Central memory CD8-positive, alpha-beta T cell (primary cell): ENCODE measurements around the gene TSPOAP1.

Source experiments
- ATAC-seq: fragments of 150-1000 bp; cut with Tn5 transposase; replicated peaks from 2 replicates; pipeline ENCODE4 v1.10.0; 2022; ENCODE audit warnings: mild to moderate bottlenecking, moderate FRiP score, moderate number of reproducible peaks; ENCODE audit not compliant: poor library complexity, severe bottlenecking; ENCODE audit errors: extremely low read depth
- DNase-seq, 2 donors: peaks; one replicate each; pipeline ENCODE4 v3.0.0; 2021; ENCODE audit warnings: low spot score in 2 of 2
- H3K27ac Mint-ChIP-seq: one replicate; pipeline ENCODE4 v1.8.0; 2022; ENCODE audit warnings: low read depth, mild to moderate bottlenecking, moderate library complexity, mixed read lengths
- H3K27me3 Mint-ChIP-seq: one replicate; pipeline ENCODE4 v1.8.0; 2022; ENCODE audit warnings: mixed read lengths
- H3K36me3 Mint-ChIP-seq: one replicate; pipeline ENCODE4 v1.8.0; 2022; ENCODE audit warnings: mild to moderate bottlenecking, moderate library complexity, mixed read lengths; ENCODE audit not compliant: insufficient read depth
- H3K4me1 Mint-ChIP-seq: one replicate; pipeline ENCODE4 v1.8.0; 2022; ENCODE audit warnings: mixed read lengths
- H3K4me3 Mint-ChIP-seq: one replicate; pipeline ENCODE4 v1.8.0; 2022; ENCODE audit warnings: mild to moderate bottlenecking, moderate library complexity, mixed read lengths
- H3K9me3 Mint-ChIP-seq: one replicate; pipeline ENCODE4 v1.8.0; 2022; ENCODE audit warnings: mixed read lengths

Gene TSPOAP1

GRCh38 chr17:58368860-58369213, 40.2 kb upstream of the TSPOAP1 start:
- Mint-ChIP-seq H3K4me1 (peaks cover 41% of the 10 kb centered on the region), H3K9me3 (no peaks in the 10 kb centered on the region), H3K27me3 (no peaks in the 10 kb centered on the region), H3K4me3 (peak overlapping the region; percentile 71), H3K27ac (peak overlapping the region; percentile 80), H3K36me3 (peaks cover 6% of the 10 kb centered on the region)
- ATAC-seq (no peak), DNase-seq (no peak)

- no peak for DNase-seq
- Mint-ChIP-seq H3K27ac (no peak overlapping the region), H3K4me3 (no peak overlapping the region), H3K4me1 (peaks cover 36% of the 10 kb centered on the region), H3K36me3 (peaks cover 6% of the 10 kb centered on the region), H3K27me3 (no peaks in the 10 kb centered on the region), H3K9me3 (no peaks in the 10 kb centered on the region)
- ATAC-seq = no peak
These were observed 38.9 kb upstream of the TSPOAP1 start for GRCh38 chr17:58367461-58367860.

DNA sequence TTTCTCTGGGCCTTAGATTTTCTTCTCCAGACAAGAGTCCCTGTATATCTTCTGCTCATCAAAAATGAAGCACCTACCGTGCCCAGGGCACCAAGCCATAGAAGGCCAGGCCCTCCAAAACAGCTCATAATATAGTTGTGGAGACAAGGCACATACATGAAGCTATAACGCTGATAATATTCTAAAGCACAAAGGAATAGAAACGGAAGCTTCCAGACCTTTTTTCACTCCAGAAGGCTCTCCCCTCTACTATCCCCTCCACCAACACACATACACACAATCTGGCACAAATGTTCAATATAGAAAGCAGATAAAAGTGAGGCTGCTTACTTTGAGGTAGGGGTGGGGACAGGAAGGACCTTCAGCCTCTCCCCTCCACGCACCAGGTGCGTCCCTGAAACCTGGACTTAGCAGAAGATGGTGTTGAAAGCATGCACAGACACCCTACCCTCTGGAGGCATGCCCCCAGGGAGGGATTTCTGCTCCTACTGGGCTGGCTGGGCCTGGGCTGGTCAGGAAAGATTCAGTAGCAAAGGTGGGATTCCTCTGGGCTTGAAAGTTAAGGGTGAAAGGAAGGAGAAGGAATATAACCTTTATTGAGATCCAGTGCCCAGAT, 37.5 kb upstream of the TSPOAP1 start:
- ATAC-seq (no peak), DNase-seq (no peak)
- H3K27ac Mint-ChIP-seq = no peak overlapping the region
- H3K9me3 Mint-ChIP-seq = no peaks in the 10 kb centered on the region
- peaks cover 8% of the 10 kb centered on the region for H3K36me3 Mint-ChIP-seq
- H3K4me3 Mint-ChIP-seq = no peak overlapping the region
- H3K4me1 Mint-ChIP-seq = peaks cover 22% of the 10 kb centered on the region
- H3K27me3 Mint-ChIP-seq = no peaks in the 10 kb centered on the region

- Mint-ChIP-seq H3K27ac (no peak overlapping the region), H3K36me3 (peaks cover 6% of the 10 kb centered on the region), H3K27me3 (no peaks in the 10 kb centered on the region), H3K4me3 (no peak overlapping the region), H3K4me1 (peaks cover 15% of the 10 kb centered on the region), H3K9me3 (no peaks in the 10 kb centered on the region)
- ATAC-seq (no peak), DNase-seq (no peak)
These were observed 36.8 kb upstream of the TSPOAP1 start for GRCh38 chr17:58365185-58365979.

DNA sequence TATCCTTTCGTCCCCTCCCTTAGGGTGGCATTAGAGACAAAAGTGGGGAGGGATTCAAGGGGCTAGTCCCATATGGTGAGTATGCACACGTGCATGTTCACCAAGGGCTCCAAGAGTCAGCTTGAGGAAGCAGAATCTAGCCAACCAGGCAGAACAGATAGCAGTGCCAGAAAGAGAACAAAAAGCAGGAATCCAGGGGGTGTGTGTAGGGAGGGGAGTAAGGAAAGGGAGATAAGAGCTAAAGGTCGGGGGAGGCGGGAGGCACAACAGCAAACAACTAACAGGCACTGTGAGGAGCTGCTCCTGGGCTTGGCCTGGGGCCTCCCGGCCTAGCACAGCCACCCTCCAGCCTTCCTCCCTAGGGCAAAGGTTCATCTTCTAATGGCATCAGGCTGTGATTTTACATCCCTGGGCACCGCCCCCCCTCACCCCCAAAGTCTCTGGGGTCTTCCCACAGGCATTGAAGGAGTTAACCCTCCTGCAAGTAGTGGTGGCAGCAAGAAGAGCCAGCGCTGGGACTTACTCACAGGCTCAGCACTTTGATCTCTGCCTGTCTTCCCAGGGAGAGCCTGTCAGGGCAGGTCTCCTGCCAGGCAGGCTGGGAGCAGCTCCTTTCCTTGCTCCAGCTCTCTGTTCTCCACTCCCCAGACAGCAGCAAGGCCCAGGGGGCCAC, 35.8 kb upstream of the TSPOAP1 start:
- Mint-ChIP-seq H3K9me3 (no peaks in the 10 kb centered on the region), H3K4me1 (peaks cover 8% of the 10 kb centered on the region), H3K36me3 (peaks cover 6% of the 10 kb centered on the region), H3K4me3 (no peak overlapping the region), H3K27ac (no peak overlapping the region), H3K27me3 (no peaks in the 10 kb centered on the region)
- ATAC-seq = no peak
- DNase-seq = no peak

GRCh38 chr17:58363457-58364185, 35.0 kb upstream of the TSPOAP1 start:
- no peak for ATAC-seq
- peaks cover 6% of the 10 kb centered on the region for H3K36me3 Mint-ChIP-seq
- H3K27me3 Mint-ChIP-seq = no peaks in the 10 kb centered on the region
- peaks cover under 1% of the 10 kb centered on the region for H3K4me1 Mint-ChIP-seq
- no peak overlapping the region for H3K4me3 Mint-ChIP-seq
- no peak overlapping the region for H3K27ac Mint-ChIP-seq
- no peaks in the 10 kb centered on the region for H3K9me3 Mint-ChIP-seq
- DNase-seq = no peak

- Mint-ChIP-seq H3K4me1 (no peaks in the 10 kb centered on the region), H3K36me3 (peaks cover 5% of the 10 kb centered on the region), H3K4me3 (no peak overlapping the region), H3K9me3 (no peaks in the 10 kb centered on the region), H3K27ac (no peak overlapping the region), H3K27me3 (no peaks in the 10 kb centered on the region)
- ATAC-seq (no peak), DNase-seq (no peak)
These were observed 33.9 kb upstream of the TSPOAP1 start for GRCh38 chr17:58362368-58363014.

DNA sequence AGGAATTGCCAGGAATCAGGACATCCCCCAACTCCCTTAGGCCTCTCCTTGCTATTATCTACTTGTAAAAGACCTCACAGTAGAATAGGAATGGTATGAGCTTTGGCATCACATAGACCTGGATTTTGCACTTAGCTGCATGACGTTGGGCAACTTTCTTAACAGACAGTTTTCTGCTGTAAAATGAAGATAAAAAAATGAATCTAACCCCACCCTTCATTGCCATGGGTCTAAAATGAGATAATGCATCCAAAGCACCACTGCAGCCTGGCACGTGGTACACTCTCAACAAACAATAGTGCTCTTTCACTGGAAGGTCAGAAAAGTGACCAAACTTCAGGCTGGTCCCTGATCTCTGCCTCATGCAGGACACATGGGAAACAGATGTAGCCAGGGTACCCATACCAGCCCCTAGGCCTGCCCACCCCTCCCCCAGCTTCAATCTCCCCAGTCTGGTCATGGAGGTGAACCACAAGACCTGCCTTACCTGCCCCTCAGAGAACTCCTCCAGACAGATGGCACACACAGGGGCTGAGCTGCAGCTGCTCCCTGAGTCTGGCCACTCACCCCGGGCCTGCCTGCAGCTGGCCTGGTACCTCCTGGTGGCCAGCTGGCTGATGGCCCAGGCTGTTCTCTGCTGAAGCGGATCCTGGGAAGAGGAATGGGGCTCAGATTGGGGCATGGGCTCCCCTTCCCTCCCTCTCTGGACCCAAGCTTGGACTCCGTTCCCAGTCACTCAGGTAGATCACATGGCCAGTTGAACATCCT, 31.9 kb upstream of the TSPOAP1 start:
- Mint-ChIP-seq H3K4me3 (no peak overlapping the region), H3K27ac (peak overlapping the region; percentile 9), H3K9me3 (no peaks in the 10 kb centered on the region), H3K27me3 (no peaks in the 10 kb centered on the region), H3K4me1 (peaks cover 6% of the 10 kb centered on the region), H3K36me3 (peaks cover 5% of the 10 kb centered on the region)
- DNase-seq (no peak), ATAC-seq (no peak)

DNA sequence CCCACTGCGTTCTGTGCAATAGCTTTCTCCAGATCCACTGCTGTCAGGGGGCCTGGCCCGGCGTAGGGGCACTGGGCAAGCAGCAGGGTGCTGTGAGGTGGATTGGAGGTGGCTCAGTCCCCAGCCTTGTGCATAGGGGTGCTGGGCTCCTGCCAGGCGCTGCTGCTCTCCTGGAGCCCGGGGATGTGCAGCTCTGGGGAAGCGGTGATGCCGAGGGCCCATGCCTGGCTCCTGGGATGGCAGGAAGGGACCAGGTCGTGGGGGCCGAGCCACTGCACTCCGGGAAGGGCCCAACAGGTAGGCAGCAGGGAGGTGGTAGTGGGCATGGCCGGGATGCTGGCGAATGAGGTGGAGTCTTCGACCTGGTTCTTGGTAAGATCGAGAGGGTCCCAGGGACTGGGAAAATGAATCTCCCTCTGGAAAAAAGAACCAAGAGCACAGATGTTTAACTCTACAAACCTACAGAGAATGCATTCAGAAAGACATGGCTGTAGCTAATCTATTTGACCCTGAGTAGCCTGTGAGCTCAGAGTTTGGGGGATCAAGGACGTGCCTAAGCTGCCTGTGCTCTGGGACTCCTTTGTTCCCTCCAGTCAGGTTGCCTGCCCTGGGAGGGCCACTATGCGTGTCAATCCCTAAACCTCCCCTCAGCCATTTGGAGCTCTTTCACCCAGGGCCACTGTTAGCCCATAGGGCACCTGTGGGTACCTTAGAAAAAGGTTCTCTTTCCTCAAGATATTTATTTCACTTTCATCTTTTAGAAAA, 30.0 kb upstream of the TSPOAP1 start:
- Mint-ChIP-seq H3K9me3 (no peaks in the 10 kb centered on the region), H3K4me1 (peaks cover 18% of the 10 kb centered on the region), H3K27ac (no peak overlapping the region), H3K4me3 (no peak overlapping the region), H3K36me3 (peaks cover 7% of the 10 kb centered on the region), H3K27me3 (no peaks in the 10 kb centered on the region)
- ATAC-seq (no peak), DNase-seq (no peak)

DNA sequence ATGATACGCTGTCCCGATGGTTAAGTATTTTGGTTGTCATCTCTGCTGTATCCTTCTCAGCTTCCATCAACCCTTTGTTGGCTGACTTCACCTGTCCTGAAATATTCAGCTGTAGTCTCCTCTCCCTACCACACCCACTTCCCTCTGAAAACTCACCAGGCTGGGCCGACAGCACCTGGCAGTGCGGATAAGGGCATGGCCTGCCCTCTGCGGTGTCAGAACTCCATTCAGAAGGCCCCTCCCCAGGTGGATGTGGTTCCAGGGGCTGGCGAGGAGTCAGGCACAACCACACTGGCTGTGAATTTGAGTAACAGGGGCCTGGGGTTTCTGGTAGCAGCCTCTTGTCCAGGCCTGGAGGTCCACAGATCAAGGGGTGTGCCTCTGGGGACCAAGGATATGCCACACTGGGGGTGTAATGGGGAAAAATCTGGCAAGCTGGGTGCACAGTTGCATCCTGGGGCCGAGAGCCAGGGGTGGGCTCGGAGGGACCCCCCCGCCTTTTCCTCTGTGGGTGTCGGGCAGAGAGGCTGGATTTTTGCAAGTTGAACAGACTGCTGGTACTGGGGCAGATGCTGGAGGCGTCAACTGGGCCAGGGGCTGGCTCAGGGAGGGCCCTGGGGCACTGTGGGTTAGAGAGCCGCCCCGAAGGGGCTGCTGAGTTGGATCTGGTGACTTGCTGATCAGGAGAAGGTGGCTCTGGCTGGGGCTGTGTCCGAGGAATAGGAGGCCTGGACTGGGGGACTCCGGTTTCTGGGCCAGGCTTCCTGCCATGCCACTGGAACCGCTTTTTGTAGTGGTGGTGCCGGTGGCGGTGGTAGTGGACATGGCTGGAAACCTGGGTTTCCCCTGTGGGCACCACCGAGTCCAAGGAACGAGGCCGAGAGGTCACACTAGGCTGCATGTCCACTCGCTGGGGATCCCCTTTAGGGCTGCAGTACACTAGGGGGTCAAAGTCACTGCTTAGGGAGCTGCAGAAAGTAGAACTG, 29.0 kb upstream of the TSPOAP1 start:
- ATAC-seq (no peak), DNase-seq (no peak)
- Mint-ChIP-seq H3K27me3 (no peaks in the 10 kb centered on the region), H3K9me3 (no peaks in the 10 kb centered on the region), H3K27ac (no peak overlapping the region), H3K4me1 (peaks cover 28% of the 10 kb centered on the region), H3K36me3 (peaks cover 9% of the 10 kb centered on the region), H3K4me3 (no peak overlapping the region)
